Stimulated activated CD4-positive, alpha-beta T cell treated with anti-CD3 and anti-CD28 coated beads, Interleukin-2, amount 100 ng/mL, for 4 hours (primary cell): ENCODE results near the gene COA3.
A peak's percentile ranks its signal among the peaks of the same experiment; 100 is the strongest.
"Not testable (repeated sequence)": the region's sequence is repeated elsewhere in the genome, so short reads cannot be mapped to it uniquely, and the experiment has no call there.

Source experiments
- DNase-seq: peaks from one replicate; pipeline ENCODE4 v3.0.0-alpha.2; 2020; ENCODE audit warnings: low read depth

The COA3 gene

GRCh38 chr17:42781639-42782165 lies 16.8 kb downstream of the COA3 start:
- no peak for DNase-seq

- DNase-seq: no peak
Measured at GRCh38 chr17:42780851-42781638, 17.5 kb downstream of the COA3 start.

GRCh38 chr17:42779936-42780850 lies 18.3 kb downstream of the COA3 start, which contains the start of gene WNK4:
TSS of gene WNK4 (plus strand) at chr17:42780610. CDS start at chr17:42780699, 89 bp downstream.
- no peak for DNase-seq

- no peak for DNase-seq
Measured at GRCh38 chr17:42779304-42779935, 19.1 kb downstream of the COA3 start.

GRCh38 chr17:42778570-42778969 lies 19.9 kb downstream of the COA3 start:
- no peak for DNase-seq

GRCh38 chr17:42775534-42776098 lies 22.9 kb downstream of the COA3 start:
- DNase-seq: no peak

GRCh38 chr17:42774066-42774745 lies 24.3 kb downstream of the COA3 start:
- no peak for DNase-seq

GRCh38 chr17:42773290-42774035 lies 25.0 kb downstream of the COA3 start, which contains the start of gene VPS25:
TSS of gene VPS25 (plus strand) at chr17:42773449. CDS start at chr17:42773476, 27 bp downstream.
- DNase-seq: peak; percentile 64

- no peak for DNase-seq
Measured at GRCh38 chr17:42772945-42773289, 25.6 kb downstream of the COA3 start.

GRCh38 chr17:42769964-42770363 lies 28.5 kb downstream of the COA3 start:
- not testable (repeated sequence) for DNase-seq

- not testable (repeated sequence) for DNase-seq
Measured at GRCh38 chr17:42768006-42768405, 30.5 kb downstream of the COA3 start.

GRCh38 chr17:42767512-42767911 lies 31.0 kb downstream of the COA3 start:
- no peak for DNase-seq

GRCh38 chr17:42766124-42766523 lies 32.4 kb downstream of the COA3 start:
- no peak for DNase-seq

- DNase-seq: no peak
Measured at GRCh38 chr17:42761638-42762037, 36.9 kb downstream of the COA3 start.

GRCh38 chr17:42760652-42761581 lies 37.6 kb downstream of the COA3 start, which contains the start of gene RAMP2:
TSS of gene RAMP2 (plus strand) at chr17:42761227. CDS start at chr17:42761262, 35 bp downstream.
- DNase-seq: no peak

GRCh38 chr17:42759982-42760651 lies 38.4 kb downstream of the COA3 start:
- no peak for DNase-seq

GRCh38 chr17:42754782-42755181 lies 43.7 kb downstream of the COA3 start:
- no peak for DNase-seq

- no peak for DNase-seq
Measured at GRCh38 chr17:42751628-42752027, 46.9 kb downstream of the COA3 start.
